ENCODE measurements around the gene PRR7. TPM values are rescaled to one million over a fixed set of nuclear protein-coding genes. Genes with fewer than 3 reads are reported as not detected.

PRR7 gene
- total RNA-seq, 4 donors from 2014 or later, result 5.0 to 7.7 (median 6.4) TPM

- no peak for TF ChIP-seq CTCF (IDR thresholded peaks at IDR 0.05)
- TF ChIP-seq POLR2A (IDR thresholded peaks at IDR 0.05), result peak in 1 of 4 donors; percentile 11
- peaks cover 0 to 11% (median 0%) of the 10 kb centered on the region in 3 donors for H3K36me3 ChIP-seq
- 0 to 6% methylated on average over 7 to 8 of the region's 93 CpGs for WGBS, 2 donors
- no peaks in the 10 kb centered on the region for H3K27me3 ChIP-seq
- intact Hi-C loops (cut with DNase I), result no loop called here
- no peaks in the 10 kb centered on the region for H3K9me3 ChIP-seq
- peak overlapping the region; percentile 79 to 91 (median 84) for H3K27ac ChIP-seq
- H3K4me1 ChIP-seq, result peaks cover 21 to 91% (median 26%) of the 10 kb centered on the region in 3 donors
- peak overlapping the region; percentile 47 to 81 (median 76) for H3K4me3 ChIP-seq
- no peak for DNase-seq
Observed at GRCh38 chr5:177472460-177473442, 26.1 kb downstream of the PRR7 start.

DNA sequence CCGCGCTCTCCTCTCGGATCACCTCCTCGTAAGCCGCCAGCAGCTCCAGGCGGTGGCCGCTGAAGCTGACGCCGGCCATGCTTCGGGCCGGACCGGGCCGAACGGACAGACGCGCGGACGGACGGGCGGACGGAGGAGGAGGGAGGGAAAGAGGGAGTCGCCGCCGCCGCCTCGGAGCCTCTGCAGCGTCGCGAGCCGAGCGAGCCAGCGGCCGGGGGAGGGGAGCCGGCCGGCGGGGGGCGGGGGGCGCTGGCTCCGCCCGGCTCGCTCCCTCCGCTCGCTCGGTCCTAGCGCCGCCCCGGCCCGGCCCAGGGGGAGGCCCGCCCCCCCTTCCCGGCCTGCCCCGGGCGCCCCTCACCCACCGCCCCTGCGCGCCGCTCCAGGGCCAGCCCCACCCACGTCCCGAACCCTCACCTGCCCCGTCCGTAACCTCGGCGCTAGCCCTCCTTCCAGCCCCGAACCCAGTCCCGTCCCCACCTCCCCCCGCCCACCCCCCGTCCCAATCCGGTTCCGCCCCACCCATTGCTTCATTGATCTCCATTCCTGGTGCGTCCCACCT is 26.9 kb downstream of the PRR7 start, which contains the start of gene DBN1:
Gene DBN1, minus strand, starts transcription at position 192 of the 559 bp plus-strand sequence. Its CDS starts 113 bp downstream, at position 79.
- Histone ChIP-seq H3K9me3 (no peaks in the 10 kb centered on the region), H3K27ac (peak within 1 kb of the TSS; percentile 79 to 91 (median 84)), H3K4me1 (peaks cover 26 to 96% (median 27%) of the 10 kb centered on the region in 3 donors), H3K4me3 (peak within 1 kb of the TSS; percentile 47 to 81 (median 76)), H3K36me3 (peaks cover 0 to 3% (median 0%) of the 10 kb centered on the region in 3 donors), H3K27me3 (no peaks in the 10 kb centered on the region)
- TF ChIP-seq CTCF (IDR thresholded peaks at IDR 0.05) (no peak), POLR2A (IDR thresholded peaks at IDR 0.05) (peak in 1 of 4 donors; percentile 14)
- WGBS, 2 donors, result 0 to 10% methylated on average over 4 to 9 of the region's 69 CpGs
- DNase-seq, result no peak
- intact Hi-C loops (cut with DNase I), result no loop called here

GRCh38 chr5:177474002-177474476 is 27.4 kb downstream of the PRR7 start:
- peaks cover 31 to 96% (median 32%) of the 10 kb centered on the region in 3 donors for H3K4me1 ChIP-seq
- TF ChIP-seq POLR2A (IDR thresholded peaks at IDR 0.05), result no peak
- no peak for TF ChIP-seq CTCF (IDR thresholded peaks at IDR 0.05)
- H3K36me3 ChIP-seq, result no peaks in the 10 kb centered on the region
- WGBS, 2 donors, result 51 to 52% methylated on average over 5 to 6 of the region's 7 CpGs
- peak overlapping the region; percentile 79 to 91 (median 84) for H3K27ac ChIP-seq
- intact Hi-C loops (cut with DNase I), result no loop called here
- no peak for DNase-seq
- no peaks in the 10 kb centered on the region for H3K9me3 ChIP-seq
- H3K4me3 ChIP-seq, result peak overlapping the region in 3 of 4 donors; percentile 47 to 81 (median 81)
- H3K27me3 ChIP-seq, result no peaks in the 10 kb centered on the region

- Histone ChIP-seq H3K36me3 (no peaks in the 10 kb centered on the region), H3K4me1 (peaks cover 32 to 96% (median 38%) of the 10 kb centered on the region in 3 donors), H3K27me3 (no peaks in the 10 kb centered on the region), H3K4me3 (no peak overlapping the region), H3K9me3 (no peaks in the 10 kb centered on the region), H3K27ac (peak overlapping the region in 3 of 4 donors; percentile 80 to 91 (median 89))
- no peak for DNase-seq
- intact Hi-C loops (cut with DNase I), result no loop called here
- WGBS, 2 donors, result 35 to 40% methylated on average over 2 to 4 of the region's 4 CpGs
- no peak for TF ChIP-seq POLR2A (IDR thresholded peaks at IDR 0.05)
- no peak for TF ChIP-seq CTCF (IDR thresholded peaks at IDR 0.05)
Observed at GRCh38 chr5:177474846-177475562, 28.4 kb downstream of the PRR7 start.

Measured in esophagus squamous epithelium (tissue), 5 donors.